Measurements from ENCODE around the gene CGNL1. TPM values are rescaled to one million over a fixed set of nuclear protein-coding genes. Genes with fewer than 3 reads are reported as not detected.

The CGNL1 gene
- total RNA-seq, 1 donor from 2014 or later = 2.8 TPM

DNA sequence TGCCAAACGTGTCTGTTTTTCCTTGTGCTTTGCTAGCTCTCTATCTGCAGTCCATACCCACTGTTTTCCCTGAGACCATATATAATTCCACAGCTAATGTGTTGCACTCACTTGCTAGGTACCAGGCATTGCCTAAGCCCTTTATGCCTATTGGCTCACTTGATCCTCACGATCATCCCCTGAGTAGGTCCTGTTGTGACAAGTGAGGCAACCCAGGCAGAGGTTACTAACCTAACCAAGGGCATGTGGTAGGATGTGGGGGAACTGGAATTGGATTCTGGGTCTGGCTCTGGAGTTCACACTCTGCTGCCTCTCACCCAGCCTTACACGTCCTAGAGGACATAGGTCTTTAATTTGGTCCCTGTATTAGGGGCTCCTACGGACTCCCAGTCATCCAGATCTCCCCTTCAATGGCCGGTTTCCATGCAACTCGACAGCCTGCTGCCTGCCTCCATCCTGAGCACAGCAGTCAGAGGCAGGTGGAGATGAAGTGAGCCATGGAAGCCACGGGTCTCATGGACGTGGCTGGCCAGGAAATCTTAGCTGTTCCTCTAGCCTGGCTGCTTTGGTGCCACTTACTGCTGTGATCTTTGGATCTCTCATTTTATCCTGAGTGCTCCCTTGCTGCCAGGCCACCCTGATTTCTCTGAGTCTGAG is 176.5 kb downstream of the CGNL1 start:
- TF ChIP-seq, protein P1, sequence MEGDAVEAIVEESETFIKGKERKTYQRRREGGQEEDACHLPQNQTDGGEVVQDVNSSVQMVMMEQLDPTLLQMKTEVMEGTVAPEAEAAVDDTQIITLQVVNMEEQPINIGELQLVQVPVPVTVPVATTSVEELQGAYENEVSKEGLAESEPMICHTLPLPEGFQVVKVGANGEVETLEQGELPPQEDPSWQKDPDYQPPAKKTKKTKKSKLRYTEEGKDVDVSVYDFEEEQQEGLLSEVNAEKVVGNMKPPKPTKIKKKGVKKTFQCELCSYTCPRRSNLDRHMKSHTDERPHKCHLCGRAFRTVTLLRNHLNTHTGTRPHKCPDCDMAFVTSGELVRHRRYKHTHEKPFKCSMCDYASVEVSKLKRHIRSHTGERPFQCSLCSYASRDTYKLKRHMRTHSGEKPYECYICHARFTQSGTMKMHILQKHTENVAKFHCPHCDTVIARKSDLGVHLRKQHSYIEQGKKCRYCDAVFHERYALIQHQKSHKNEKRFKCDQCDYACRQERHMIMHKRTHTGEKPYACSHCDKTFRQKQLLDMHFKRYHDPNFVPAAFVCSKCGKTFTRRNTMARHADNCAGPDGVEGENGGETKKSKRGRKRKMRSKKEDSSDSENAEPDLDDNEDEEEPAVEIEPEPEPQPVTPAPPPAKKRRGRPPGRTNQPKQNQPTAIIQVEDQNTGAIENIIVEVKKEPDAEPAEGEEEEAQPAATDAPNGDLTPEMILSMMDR (IDR thresholded peaks at IDR 0.05; ENCODE audit: insufficient read depth, low read length, poor library complexity, severe bottlenecking) = no peak
- no peak for DNase-seq (ENCODE audit: low read depth)
- no peak overlapping the region for H3K4me3 ChIP-seq (ENCODE audit: low read depth, low read length)
- H3K36me3 ChIP-seq (ENCODE audit: control insufficient read depth, insufficient read depth, low read length) = no peaks in the 10 kb centered on the region
- no peaks in the 10 kb centered on the region for H3K27me3 ChIP-seq (ENCODE audit: control insufficient read depth, insufficient read depth, low read length)

DNA sequence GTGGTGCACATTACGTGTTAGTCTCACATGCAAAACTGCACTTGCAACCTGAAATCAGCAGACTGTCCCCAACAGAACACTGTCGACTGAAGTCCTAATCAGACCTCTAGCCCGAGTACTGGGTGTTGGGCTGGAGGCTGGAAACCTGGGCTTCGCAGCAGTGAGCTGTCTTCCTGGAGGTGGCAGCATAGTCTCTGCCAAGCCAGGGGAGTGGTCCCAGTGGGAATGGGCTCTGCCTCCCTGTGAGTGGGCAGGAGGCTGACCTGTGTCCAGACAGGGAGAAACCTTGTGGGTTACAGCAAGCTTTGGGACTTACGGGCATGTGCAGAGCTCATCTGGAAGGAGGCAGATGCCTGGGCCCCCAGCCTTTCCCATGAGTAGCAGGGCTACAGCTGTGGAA is 177.2 kb downstream of the CGNL1 start:
- H3K36me3 ChIP-seq (ENCODE audit: control insufficient read depth, insufficient read depth, low read length) = no peaks in the 10 kb centered on the region
- H3K27me3 ChIP-seq (ENCODE audit: control insufficient read depth, insufficient read depth, low read length) = no peaks in the 10 kb centered on the region
- TF ChIP-seq, protein P1 (IDR thresholded peaks at IDR 0.05; ENCODE audit: insufficient read depth, low read length, poor library complexity, severe bottlenecking) = no peak
- no peak overlapping the region for H3K4me3 ChIP-seq (ENCODE audit: low read depth, low read length)
- no peak for DNase-seq (ENCODE audit: low read depth)

DNA sequence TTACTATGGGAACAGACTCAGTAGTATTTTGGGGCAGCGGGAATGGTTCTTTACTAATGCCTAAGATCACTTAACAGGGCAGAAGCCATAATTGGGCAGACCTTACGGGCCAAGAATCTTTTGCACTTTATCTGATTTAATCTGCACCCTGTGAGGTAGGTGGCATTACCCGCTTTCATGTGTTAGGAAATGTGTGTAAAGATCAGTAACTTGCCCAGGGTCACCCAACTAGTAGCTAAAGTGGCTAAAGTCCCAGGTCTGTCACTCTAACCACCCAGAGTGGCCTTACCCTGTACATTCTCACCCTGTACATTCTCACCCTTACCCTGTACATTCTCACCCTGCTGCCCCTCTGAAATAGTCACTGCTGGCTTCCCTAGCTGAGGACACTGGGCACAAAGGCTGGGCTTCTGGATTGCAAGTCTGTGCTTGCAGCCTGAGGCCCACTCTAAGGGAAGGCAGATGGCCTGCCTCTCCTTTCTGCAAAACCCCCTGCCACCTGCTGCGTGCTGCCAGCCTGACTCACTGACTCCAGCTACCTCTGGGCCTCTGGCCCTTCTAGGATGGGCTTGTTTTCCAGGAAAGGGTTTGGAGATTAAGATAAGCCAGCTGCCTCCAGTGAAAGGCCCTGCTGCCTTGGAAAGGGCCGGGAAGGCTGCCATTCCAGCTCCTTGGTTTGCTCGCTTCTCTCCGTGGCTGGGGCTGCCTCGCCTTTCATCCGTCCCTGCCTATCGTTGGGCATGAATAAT is 177.9 kb downstream of the CGNL1 start:
- no peak for DNase-seq (ENCODE audit: low read depth)
- no peaks in the 10 kb centered on the region for H3K27me3 ChIP-seq (ENCODE audit: control insufficient read depth, insufficient read depth, low read length)
- TF ChIP-seq, protein P1 (IDR thresholded peaks at IDR 0.05; ENCODE audit: insufficient read depth, low read length, poor library complexity, severe bottlenecking) = no peak
- H3K36me3 ChIP-seq (ENCODE audit: control insufficient read depth, insufficient read depth, low read length) = no peaks in the 10 kb centered on the region
- no peak overlapping the region for H3K4me3 ChIP-seq (ENCODE audit: low read depth, low read length)

DNA sequence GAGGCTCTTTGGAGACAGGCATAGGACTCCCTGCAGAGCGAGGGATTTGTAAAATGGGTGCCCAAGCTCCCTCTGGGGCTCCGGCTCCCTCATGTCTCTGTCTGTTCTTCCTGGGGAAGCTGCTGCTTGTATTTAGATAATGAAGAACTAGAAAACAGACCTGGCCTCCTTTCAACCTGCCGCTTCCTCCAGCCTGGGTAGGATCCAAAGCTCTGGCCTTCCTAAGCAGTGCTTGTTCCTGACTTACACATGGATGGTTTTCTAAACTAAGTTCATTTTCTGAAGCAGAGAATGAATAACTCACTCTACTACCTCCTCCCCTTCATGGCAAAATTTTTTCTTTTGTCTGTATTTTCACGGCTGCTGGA is 178.5 kb downstream of the CGNL1 start:
- DNase-seq (ENCODE audit: low read depth) = no peak
- TF ChIP-seq, protein P1 (IDR thresholded peaks at IDR 0.05; ENCODE audit: insufficient read depth, low read length, poor library complexity, severe bottlenecking) = no peak
- Histone ChIP-seq H3K27me3 (ENCODE audit: control insufficient read depth, insufficient read depth, low read length) (no peaks in the 10 kb centered on the region), H3K36me3 (ENCODE audit: control insufficient read depth, insufficient read depth, low read length) (no peaks in the 10 kb centered on the region), H3K4me3 (ENCODE audit: low read depth, low read length) (no peak overlapping the region)

DNA sequence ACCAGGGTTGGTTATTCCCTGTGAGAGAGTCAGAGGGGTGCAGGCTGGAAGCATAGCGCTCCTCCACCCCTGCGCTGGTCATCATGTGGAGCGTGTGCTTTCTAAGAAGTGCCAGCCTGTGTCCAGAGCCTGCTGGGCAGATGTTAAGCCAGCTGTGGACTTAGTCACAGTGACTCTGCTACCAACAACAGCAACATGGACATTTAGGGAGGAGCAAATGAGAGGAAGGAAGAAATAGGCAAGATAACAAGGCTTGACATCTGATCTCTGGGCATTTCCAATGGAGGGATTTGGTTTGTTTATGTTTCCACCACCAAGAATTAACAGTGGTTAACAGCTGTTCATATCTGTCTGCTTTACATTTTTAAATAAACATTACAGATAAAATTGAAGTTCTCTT is 179.0 kb downstream of the CGNL1 start:
- no peak overlapping the region for H3K4me3 ChIP-seq (ENCODE audit: low read depth, low read length)
- H3K36me3 ChIP-seq (ENCODE audit: control insufficient read depth, insufficient read depth, low read length) = no peaks in the 10 kb centered on the region
- TF ChIP-seq, protein P1 (IDR thresholded peaks at IDR 0.05; ENCODE audit: insufficient read depth, low read length, poor library complexity, severe bottlenecking) = no peak
- no peaks in the 10 kb centered on the region for H3K27me3 ChIP-seq (ENCODE audit: control insufficient read depth, insufficient read depth, low read length)
- DNase-seq (ENCODE audit: low read depth) = no peak

Data from kidney epithelial cell (primary cell).